ENCODE data around the gene ALDH1B1. TPM values are rescaled to one million over a fixed set of nuclear protein-coding genes. Genes with fewer than 3 reads are reported as not detected.

The ALDH1B1 gene
- total and polyA plus RNA-seq, 12 donors: 4.4 to 46.8 (median 19.3) TPM

DNA sequence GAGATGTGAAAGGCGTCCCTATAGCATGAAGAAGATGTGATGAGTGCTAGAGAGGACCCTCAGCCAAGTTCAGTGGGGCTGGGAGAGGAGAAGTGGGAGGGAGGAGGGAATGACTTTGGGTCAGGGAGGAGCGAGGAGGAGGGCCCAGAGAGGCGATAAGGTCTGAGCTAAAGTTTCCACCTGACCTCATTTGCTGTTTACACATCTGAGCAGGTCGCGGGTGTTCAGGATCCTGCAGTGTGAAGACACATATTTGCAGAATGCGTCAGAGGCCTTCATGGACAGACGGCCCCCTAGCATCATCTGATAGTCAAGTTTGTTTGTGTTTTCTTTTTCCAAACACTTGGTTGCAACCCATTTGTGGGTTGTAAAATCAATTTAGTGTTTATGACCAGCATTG, 50.7 kb downstream of the ALDH1B1 start:
- no peak overlapping the region for H3K27ac ChIP-seq
- no peak overlapping the region for H3K4me3 ChIP-seq
- TF ChIP-seq CTCF (IDR thresholded peaks at IDR 0.05) (no peak), POLR2A (IDR thresholded peaks at IDR 0.05) (no peak)
- no peaks in the 10 kb centered on the region for H3K36me3 ChIP-seq (replicated peaks in 1 of 2)
- H3K27me3 ChIP-seq: no peaks in the 10 kb centered on the region
- H3K4me1 ChIP-seq (replicated peaks in 1 of 2): no peaks in the 10 kb centered on the region
- intact Hi-C loops (cut with DNase I): no loop called here
- DNase-seq: no peak
- 56 to 70% (median 64%) methylated on average over 7 of the region's 7 CpGs for WGBS, 4 donors
- no peaks in the 10 kb centered on the region for H3K9me3 ChIP-seq (replicated peaks in 1 of 3)

DNA sequence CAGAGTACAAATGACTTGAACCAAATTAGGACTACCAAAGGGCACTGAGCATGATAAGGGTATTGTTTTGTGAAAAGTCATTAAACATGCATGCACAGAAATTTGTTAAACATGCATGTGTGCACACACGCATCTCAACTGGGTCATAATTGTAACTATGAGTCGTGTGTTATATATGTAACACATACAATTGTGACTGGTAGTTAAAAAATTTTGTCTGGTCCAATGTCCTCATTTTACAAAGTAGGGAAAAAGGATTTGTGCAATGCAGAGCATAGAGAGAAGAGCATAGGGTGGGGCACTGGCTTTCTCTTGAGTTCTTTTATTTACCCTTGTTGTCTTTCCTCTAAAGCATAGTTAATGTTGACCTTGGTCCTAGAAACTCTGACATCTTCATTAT, 51.1 kb downstream of the ALDH1B1 start:
- no peaks in the 10 kb centered on the region for H3K27me3 ChIP-seq
- H3K27ac ChIP-seq: no peak overlapping the region
- TF ChIP-seq CTCF (IDR thresholded peaks at IDR 0.05): no peak
- no peaks in the 10 kb centered on the region for H3K36me3 ChIP-seq (replicated peaks in 1 of 2)
- intact Hi-C loops (cut with DNase I): no loop called here
- no peaks in the 10 kb centered on the region for H3K9me3 ChIP-seq (replicated peaks in 1 of 3)
- no peak for DNase-seq
- H3K4me1 ChIP-seq (replicated peaks in 1 of 2): no peaks in the 10 kb centered on the region
- no peak overlapping the region for H3K4me3 ChIP-seq
- WGBS, 4 donors: 28 to 88% (median 56%) methylated on average over 2 of the region's 2 CpGs

- DNase-seq: no peak
- H3K27ac ChIP-seq: no peak overlapping the region
- intact Hi-C loops (cut with DNase I): no loop called here
- no peaks in the 10 kb centered on the region for H3K9me3 ChIP-seq (replicated peaks in 1 of 3)
- no peaks in the 10 kb centered on the region for H3K4me1 ChIP-seq (replicated peaks in 1 of 2)
- H3K27me3 ChIP-seq: no peaks in the 10 kb centered on the region
- 63 to 75% (median 66%) methylated on average over 11 of the region's 11 CpGs for WGBS, 4 donors
- H3K4me3 ChIP-seq: no peak overlapping the region
- TF ChIP-seq POLR2A (IDR thresholded peaks at IDR 0.05) (no peak), CTCF (IDR thresholded peaks at IDR 0.05) (no peak)
- no peaks in the 10 kb centered on the region for H3K36me3 ChIP-seq (replicated peaks in 1 of 2)
Observed at GRCh38 chr9:38445154-38446043, 52.9 kb downstream of the ALDH1B1 start.

DNA sequence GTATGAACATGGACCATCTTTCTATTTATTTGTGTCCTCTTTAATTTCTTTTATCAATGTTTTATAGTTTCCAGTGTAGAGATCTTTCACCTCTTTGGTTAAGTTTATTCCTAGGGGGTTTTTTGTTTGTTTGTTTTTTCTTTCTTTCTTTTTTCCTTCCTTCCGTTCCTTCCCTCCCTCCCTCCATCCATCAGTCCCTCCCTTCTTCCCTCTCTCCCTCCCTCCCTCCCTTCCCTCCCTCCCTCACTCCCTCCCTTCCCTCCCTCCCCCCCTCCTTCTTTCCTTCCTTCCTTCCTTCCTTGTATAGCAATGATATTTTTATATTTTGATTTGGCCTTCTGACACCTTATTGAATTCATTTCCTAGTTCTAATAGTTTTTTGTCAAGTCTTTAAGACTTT, 55.2 kb downstream of the ALDH1B1 start:
- TF ChIP-seq CTCF (IDR thresholded peaks at IDR 0.05) (no peak), POLR2A (IDR thresholded peaks at IDR 0.05) (no peak)
- intact Hi-C loops (cut with DNase I): no loop called here
- H3K27ac ChIP-seq: no peak overlapping the region
- H3K4me3 ChIP-seq: no peak overlapping the region
- H3K27me3 ChIP-seq: no peaks in the 10 kb centered on the region
- no peaks in the 10 kb centered on the region for H3K36me3 ChIP-seq (replicated peaks in 1 of 2)
- WGBS, 4 donors: 44 to 86% (median 56%) methylated on average over 1 of the region's 1 CpG
- DNase-seq: no peak
- H3K9me3 ChIP-seq (replicated peaks in 1 of 3): no peaks in the 10 kb centered on the region
- H3K4me1 ChIP-seq (replicated peaks in 1 of 2): no peaks in the 10 kb centered on the region

Other genes with a start within 250 kb of the ALDH1B1 start
- 1 to 10 TPM in 4 of 9 donors, under 1 TPM in 1, not detected in 4; 0.23 to 5.2 (median 1.9) TPM for gene IGFBPL1, start 31.8 kb downstream of the ALDH1B1 start, total RNA-seq
- 1 to 10 TPM in 1 of 3 donors, under 1 TPM in 2; 0.17 to 1.9 (median 0.40) TPM for gene IGFBPL1, start 31.8 kb downstream of the ALDH1B1 start, polyA plus RNA-seq
- gene ANKRD18A, start 227.9 kb downstream of the ALDH1B1 start, total RNA-seq: under 1 TPM in 5 of 9 donors, not detected in 4; 0.07 to 0.50 (median 0.13) TPM
- gene ANKRD18A, start 227.9 kb downstream of the ALDH1B1 start, polyA plus RNA-seq: under 1 TPM; 0.07 to 0.56 (median 0.16) TPM